Astrocyte of the cerebellum (primary cell): ENCODE measurements around the gene SMS.
"Not testable (repeated sequence)": the region's sequence is repeated elsewhere in the genome, so short reads cannot be mapped to it uniquely, and the experiment has no call there.

ENCODE experiments used
- DNase-seq: peaks from one replicate; pipeline ENCODE4 v3.0.0-alpha.2; 2011; ENCODE audit warnings: low read depth
- H3K4me3 ChIP-seq: 2 replicates; pipeline ENCODE4 v1.5.1; 2011; ENCODE audit warnings: mild to moderate bottlenecking, low read depth, low read length, moderate library complexity
- in situ Hi-C: cut with HindIII; loops from 2 replicates; pipeline ENCODE4 v1.10.0; 2017; ENCODE audit warnings: low sequenced_read_pairs
- TF ChIP-seq, protein P1 (sequence below): IDR thresholded peaks from 2 replicates; pipeline ENCODE4 v1.5.1; 2012; ENCODE audit warnings: low read length, low read depth, moderate library complexity, mild to moderate bottlenecking; ENCODE audit errors: missing control alignments

SMS gene

DNA sequence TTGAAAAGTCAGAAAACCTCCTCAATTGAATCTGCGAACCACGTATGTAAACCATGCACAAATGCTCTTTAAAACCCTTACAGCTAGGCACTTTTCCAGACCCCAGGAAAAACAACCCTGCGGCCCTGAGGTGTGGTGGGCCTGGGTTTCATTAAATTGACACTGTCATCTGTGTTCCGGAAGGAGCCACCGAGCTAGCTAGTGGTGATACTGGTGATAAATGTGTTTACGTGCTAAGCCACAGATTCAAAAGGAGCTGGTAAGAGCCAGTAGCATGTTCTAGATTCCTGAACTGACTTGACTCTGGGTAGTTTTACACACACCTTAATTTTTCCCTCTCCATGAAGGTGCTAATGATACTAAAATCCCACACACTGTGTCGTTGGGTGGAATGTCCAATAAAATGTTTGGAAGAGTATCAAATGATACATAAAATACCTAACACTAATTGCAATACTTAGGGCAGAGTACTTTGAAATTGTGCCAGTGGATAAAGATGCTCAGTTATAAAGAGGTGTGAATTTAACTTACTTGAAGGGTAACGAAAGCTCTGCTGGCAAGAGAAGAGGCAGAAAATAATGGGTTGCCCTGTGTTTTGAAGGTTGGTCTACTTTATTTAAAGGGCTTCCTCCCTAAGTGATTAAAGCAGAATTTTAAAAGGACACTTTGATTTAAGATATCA is 8.5 kb downstream of the SMS start:
- in situ Hi-C loops = no loop called here
- no peak overlapping the region for H3K4me3 ChIP-seq
- TF ChIP-seq, protein P1, sequence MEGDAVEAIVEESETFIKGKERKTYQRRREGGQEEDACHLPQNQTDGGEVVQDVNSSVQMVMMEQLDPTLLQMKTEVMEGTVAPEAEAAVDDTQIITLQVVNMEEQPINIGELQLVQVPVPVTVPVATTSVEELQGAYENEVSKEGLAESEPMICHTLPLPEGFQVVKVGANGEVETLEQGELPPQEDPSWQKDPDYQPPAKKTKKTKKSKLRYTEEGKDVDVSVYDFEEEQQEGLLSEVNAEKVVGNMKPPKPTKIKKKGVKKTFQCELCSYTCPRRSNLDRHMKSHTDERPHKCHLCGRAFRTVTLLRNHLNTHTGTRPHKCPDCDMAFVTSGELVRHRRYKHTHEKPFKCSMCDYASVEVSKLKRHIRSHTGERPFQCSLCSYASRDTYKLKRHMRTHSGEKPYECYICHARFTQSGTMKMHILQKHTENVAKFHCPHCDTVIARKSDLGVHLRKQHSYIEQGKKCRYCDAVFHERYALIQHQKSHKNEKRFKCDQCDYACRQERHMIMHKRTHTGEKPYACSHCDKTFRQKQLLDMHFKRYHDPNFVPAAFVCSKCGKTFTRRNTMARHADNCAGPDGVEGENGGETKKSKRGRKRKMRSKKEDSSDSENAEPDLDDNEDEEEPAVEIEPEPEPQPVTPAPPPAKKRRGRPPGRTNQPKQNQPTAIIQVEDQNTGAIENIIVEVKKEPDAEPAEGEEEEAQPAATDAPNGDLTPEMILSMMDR = no peak
- DNase-seq = no peak

DNA sequence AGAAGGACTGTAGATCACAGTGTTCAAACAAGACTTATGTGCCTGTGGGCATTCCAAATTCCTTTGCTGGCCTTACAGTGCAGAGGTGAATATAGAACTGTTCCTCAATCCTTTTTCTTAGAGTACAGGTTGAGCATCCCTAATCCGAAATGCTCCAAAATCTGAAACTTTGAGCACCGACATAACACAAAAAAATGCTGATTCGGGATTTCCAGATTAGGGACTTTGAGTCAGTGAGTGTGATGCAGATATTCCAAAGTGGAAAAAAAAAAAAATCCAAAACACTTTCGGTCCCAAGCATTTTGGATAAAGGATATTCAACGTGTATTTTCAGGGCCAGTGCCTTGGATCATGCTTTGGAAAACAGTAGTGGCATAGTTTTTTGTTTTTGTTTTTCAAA is 9.2 kb downstream of the SMS start:
- TF ChIP-seq, protein P1 = no peak
- no peak overlapping the region for H3K4me3 ChIP-seq
- in situ Hi-C loops = no loop called here
- no peak for DNase-seq

DNA sequence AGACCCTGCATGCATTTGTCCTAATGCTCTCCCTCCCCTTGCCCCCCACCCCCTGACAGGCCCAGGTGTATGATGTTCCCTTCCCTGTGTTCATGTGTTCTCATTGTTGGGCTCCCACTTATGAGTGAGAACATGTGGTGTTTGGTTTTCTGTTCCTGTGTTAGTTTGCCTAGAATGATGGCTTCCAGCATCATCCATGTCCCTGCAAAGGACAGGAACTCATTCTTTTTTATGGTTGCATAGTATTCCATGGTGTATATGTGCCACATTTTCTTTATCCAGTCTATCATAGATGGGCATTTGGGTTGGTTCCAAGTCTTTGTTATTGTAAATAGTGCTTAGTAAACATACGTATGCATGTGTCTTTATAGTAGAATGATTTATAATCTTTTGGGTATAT is 10.0 kb downstream of the SMS start:
- DNase-seq, H3K4me3 ChIP-seq, in situ Hi-C loops: not testable (repeated sequence)

DNA sequence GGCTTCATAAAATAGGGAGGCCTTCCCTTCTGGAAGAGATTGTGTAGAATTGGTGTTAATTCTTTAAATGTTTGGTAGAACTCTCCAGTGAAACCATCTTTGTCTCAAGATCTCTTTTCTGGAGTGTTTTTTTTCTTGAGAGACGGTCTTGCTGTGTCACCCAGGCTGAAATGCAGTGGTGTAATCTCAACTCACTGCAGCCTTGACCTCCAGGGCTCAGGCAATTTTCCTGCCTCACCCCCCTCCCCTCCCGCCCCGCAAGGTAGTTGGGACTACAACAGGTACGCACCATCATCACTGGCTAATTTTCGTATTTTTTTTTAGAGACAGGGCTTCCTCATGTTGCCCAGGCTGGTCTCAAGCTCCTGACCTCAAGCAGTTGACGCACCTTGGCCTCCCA is 12.1 kb downstream of the SMS start:
- in situ Hi-C loops = no loop called here
- TF ChIP-seq, protein P1 = no peak
- DNase-seq = no peak
- no peak overlapping the region for H3K4me3 ChIP-seq

DNA sequence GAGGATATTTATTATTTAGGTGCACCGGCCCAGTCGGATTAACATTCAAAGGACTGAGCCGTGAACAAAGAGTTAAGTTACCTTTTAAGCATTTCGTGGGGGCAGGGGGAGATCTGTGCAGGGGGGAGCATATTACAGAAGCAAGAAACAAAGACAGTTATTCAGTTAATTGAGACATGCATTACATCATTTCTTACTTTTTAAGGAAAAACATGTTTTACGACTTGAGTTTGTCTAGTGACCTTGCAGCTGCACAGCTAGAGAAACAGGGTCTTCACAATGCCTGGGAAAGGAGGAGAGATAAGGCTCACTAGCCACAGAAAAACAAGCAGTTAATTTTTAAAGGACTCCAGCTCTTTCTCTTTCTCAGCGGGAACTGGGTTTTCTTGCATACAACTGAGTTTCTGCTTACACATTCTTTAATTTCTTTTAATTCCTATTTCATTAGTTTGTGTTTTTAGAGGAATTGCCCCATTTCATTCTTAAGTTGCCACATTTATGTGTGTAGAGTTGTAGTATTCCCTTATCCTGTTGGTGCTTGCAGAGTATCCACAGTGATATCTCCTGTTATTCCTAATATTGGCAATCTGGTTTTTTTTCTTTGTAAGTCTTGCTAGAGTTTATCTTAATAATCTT is 12.8 kb downstream of the SMS start:
- DNase-seq, H3K4me3 ChIP-seq, in situ Hi-C loops: not testable (repeated sequence)

DNA sequence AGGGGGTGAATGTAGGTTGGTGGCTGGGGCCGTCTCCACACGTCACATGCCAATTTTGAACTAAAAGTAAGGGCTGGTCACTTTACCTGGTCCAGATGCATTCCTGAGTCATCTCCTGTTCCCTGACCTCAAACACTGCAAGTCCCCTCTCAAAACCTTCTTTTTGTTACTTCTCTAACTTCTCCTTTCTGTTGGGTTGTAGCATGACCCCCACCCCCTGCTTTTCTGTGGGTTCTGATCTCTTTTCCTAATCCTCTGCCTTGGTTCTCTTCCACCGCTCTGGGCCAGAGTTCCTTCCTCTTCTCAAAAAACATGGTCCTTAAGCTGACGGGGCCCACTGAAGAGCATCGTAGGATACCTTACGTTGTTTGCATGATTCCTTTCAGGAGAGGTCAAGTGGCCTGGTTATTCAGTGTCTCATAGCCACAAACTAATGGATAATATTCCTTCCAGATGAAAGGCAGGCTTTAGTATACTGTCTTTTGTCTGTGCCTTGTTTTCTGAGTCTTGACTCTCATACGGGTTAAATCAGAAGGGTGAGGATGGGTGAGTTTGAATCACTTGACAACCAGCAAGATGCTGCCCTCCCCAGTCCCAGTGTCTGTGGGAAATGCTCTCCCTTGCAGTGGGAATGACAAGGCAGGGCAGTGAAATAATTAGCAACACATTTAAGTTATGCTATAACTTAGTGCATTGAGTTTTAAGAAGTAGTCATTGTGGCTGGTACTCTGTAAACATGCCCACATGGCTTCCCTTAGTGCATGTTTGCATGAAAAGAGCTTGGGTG is 15.1 kb downstream of the SMS start:
- TF ChIP-seq, protein P1 = no peak
- H3K4me3 ChIP-seq = no peak overlapping the region
- no peak for DNase-seq
- in situ Hi-C loops = no loop called here

DNA sequence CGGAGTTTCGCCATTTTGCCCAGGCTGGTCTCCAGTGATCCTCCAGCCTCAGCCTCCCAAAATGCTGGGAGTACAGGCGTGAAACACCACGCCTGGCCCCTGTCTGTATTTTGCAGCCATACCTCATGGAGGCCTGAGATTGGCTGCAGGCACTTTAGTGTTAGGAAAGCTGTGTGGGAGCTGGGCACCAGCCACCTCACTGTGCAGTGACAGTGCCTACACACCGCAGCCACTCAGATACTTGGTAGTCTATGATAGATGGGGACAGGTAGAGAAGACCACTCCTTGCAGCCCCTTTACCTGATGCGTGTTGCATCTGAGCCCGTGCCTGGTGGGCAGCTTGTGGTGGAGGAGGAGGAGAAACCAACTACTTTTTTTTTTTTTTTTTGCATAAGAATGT is 16.3 kb downstream of the SMS start:
- H3K4me3 ChIP-seq = no peak overlapping the region
- no peak for DNase-seq
- TF ChIP-seq, protein P1 = no peak
- in situ Hi-C loops = no loop called here
